GM19238 (cell line): Measurements from ENCODE around the gene RNF213.
"Not testable (repeated sequence)": the region's sequence is repeated elsewhere in the genome, so short reads cannot be mapped to it uniquely, and the experiment has no call there.

Source experiments
- DNase-seq: peaks from one replicate; pipeline ENCODE4 v3.0.0; 2011; ENCODE audit warnings: low spot score; ENCODE audit not compliant: insufficient read length

Gene RNF213

DNA sequence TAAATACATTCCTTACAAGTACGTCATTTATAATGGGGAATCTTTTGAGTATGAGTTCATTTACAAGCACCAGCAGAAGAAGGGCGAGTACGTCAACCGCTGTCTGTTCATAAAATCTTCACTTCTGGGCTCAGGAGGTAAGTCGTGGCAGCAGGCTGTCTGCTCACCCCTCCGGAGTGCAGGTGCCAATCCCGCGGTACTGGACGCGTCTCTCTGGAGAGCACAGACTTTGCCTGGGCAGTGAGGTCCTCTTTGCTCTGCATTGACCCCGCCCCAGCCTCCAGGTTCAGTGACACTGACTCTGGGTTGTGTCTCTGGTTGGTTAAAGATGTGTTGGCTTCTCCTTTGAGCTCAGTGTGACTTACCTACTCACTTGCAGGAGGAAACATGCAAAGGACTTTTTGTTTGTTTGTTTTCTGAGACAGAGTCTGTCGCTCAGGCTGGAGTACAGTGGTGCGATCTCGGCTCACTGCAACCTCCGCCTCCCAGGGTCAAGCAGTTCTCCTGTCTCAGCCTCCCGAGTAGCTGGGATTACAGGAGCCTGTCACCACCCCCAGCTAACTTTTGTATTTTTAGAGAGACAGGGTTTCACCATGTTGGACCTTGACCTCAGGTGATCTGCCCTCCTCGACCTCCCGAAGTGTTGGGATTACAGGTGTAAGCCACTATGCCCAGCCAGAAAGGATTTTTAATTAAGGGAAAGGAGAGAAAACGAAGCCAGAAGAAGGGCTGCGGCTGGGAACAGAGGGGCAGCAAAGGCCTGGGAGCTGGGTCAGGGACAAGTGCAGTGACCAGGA, 31.2 kb downstream of the RNF213 start:
- no peak for DNase-seq

DNA sequence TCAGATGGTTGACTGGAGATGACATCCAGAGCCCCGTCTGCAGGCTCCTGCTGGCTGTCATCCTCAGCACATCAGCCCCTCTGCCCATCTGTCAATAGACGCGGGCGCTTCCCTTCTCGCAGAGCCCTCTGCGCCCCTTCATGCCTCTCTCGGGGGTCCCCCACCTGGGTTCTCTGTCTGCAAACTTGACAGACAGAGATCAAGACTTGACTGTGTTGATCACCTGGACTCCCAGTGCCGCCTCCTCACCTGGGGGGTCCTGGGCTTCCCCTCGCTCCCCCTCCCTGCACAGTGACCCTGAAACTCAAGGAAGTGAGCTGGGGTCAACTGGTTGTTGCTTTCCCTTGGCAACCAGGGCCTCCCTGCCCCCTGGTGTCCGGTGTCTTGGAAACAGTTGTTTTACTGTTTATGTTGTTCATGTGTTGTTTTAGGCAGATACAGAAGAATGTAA, 31.9 kb downstream of the RNF213 start:
- DNase-seq: no peak

DNA sequence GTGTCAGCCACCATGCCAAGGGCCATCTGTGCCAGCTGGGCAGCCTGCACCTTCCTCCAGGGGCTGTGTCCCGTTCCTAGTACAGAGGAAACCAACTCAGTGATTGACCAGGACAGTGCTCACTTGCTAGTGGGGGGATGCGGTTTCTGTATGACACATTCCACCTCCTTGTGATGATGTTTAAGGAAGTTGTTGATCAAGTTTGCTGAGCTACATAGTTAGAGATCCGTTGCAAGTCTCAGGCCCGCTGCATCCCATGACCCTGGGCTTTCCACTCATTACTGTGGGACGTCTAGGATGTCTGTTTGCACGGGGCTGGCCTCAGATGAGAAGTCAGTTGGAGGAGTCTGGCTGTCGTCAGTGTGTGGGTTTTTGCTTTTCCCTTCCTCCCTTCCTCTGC, 33.6 kb downstream of the RNF213 start:
- no peak for DNase-seq

DNA sequence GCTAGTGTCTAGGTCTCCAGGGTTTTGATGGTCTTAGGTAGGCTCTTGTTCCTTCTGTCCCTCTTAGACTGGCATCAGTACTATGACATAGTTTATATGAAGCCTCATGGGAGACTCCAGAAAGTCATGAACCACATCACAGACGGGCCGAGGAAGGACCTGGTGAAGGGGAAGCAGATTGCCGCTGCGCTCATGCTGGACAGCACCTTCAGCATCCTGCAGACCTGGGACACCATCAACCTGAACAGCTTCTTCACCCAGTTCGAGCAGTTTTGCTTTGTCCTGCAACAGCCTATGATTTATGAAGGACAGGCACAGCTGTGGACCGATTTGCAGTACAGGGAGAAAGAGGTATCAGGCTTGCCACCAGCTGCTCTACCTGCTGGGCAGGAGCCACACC, 34.0 kb downstream of the RNF213 start:
- no peak for DNase-seq

DNA sequence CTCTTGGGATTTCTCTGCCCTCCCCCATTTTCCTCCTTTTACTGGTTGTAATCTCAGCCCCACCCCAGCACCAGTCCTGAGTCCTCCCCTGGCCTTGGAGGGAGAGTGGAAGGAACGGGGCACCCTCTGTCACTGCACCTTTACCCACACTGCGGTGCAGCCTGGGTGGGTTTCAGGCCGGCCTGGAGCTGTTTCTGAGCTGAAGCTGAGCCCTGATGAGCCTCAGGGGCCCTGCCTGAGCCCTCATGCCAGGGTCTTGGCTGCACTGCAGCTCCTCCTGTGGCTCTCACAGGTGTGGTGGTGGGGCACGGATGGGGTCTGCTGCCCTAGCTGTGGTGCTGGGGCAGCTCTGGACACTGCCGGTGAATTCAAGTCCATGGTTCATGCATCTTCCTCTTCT, 34.5 kb downstream of the RNF213 start:
- DNase-seq: no peak

DNA sequence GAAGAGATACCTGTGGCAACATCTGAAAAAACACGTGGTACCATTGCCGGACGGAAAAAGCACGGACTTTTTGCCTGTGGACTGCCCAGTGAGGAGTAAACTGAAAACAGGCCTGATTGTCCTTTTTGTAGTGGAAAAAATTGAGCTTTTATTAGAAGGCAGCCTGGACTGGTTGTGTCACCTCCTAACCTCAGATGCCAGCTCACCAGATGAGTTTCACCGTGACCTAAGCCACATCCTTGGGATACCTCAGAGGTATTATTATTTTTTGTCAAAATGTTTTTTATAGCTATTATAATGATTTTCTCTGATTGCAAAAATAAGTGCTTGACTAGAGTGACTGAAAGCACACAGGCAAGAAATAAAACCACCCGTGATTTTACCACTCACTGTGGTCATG, 34.9 kb downstream of the RNF213 start:
- no peak for DNase-seq

DNA sequence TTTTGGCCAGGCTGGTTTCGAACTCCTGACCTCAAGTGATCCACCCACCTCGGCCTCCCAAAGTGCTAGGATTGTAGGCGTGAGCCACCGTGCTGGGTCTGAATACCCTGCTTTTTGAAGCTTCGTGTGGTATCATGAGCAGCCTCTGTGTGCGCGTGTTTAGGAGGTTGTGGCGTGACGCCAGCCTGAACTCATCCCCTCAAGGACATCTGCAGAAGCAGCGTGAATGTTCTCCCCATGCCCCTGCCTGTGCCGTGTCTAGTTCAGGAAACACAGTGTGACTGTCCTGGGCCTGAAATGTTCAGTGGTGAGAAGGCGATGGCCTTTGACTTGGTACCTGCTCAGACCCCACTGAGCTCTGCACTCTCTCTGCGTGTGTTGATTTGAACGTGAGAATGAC, 35.6 kb downstream of the RNF213 start:
- DNase-seq: no peak

DNA sequence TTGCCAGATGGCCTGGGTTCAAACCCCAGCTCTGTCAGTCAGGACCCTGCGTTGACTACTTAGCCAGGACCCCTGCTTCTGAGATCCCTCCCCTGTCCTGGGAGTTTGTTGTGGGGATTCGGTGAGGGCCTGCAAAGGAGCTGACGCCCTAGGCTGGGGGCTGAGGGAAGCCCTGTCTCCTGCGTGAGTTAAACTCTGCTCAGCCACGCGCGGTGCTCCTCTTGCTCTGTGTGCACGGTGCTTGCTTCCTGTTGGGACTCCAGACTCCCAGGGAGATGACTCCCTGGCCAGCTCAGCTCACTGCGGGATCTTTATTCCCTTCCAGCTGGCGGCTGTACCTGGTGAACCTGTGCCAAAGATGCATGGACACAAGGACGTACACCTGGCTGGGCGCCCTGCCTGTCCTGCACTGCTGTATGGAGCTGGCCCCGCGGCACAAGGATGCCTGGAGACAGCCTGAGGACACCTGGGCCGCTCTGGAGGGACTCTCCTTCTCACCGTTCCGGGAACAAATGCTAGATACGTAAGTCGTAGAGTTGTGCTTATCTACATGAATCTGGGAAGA, 37.4 kb downstream of the RNF213 start:
- DNase-seq: no peak

DNA sequence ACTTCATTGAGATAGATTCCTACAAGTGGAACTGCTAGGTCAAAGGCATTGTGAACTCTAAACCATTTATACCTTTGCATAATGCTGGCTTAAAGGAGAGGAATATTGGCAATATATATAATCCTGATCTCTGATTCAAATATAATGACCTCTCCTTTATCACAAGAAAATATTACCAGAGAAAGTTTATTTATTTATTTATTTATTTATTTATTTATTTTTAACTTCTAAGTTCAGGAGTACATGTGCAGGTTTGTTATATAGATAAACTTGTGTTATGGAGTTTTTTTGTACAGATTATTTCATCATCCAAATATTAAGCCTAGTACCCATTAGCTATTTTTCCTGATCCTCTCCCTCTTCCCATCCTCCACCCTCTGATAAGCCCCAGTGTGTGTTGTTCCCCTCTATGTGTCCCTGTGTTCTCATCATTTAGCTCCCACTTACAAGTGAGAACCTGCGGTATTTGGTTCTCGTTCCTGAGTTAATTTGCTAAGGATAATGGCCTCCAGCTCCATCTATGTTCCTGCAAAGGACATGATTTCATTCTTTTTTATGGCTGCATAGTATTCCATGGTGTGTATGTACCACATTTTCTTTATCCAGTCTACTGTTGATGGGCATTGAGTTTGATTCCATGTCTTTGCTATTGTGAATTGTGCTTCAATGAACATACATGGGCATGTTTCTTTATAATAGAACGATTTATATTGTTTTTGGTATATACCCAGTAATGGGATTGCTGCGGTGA, 38.9 kb downstream of the RNF213 start:
- not testable (repeated sequence) for DNase-seq

DNA sequence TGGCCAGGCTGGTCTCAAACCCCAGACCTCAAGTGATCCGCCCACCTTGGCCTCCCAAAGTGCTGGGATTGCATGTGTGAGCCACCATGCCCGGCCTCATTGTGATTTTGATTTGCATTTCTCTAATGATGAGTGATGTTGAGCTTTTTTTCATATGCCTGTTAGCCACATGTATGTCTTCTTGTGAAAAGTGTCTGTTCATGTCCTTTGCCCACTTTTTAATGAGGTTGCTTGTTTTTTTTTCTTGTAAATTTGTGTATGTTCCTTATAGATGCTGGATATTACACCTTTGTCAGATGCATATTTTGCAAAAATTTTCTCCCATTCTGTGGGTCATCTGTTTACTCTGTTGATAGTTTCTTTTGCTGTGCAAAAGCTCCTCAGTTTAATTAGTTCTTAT, 40.1 kb downstream of the RNF213 start:
- DNase-seq: not testable (repeated sequence)

DNA sequence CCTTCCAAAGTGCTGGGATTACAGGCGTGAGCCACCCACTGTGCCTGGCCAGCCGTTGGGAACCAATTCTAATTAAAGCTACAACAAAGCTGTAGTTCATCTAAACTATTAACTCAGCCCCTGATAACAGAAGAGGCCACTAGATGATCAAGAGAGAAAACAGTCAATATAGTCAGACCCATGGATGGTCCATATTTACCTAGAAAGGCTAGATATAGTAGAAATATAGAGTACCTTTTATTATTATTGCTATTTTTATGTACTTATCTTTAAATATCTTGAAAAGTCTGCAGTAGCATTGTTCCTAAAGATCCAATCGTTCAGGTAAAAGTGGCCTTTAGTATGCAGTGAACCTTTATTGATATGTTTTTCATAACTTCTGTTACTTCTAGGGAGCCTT, 43.2 kb downstream of the RNF213 start:
- no peak for DNase-seq

DNA sequence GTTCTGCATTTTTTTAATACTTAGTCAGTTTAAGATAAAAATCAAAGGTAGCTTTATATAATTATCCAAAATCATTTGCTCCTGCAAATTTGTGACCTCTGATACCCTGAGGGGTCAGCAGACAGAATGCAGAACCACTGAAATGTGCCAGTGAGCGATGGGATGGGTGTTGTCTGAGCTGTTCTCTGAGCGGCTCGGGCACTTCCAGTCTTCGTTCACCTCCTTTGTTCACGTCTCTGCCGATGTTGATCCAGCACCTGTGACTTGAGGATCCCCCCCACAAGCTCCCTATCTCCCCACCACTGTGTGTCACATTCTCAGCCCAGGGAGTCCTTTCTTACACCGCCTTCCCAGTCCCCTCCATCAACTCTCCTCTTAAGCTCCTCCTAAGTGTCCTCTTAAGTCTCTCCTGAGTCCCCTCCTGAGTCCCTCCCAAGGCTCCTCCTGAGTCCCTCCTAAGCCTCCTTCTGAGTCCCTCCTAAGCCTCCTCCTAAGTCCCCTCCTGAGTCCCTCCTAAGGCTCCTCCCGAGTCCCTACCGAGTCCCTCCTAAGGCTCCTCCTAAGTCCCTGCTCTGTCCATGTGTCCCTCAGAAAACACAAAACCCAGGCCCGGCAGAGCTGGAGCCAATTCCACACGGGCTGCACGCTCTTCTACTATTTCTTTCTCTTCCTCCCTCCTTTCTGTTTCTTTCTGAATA, 47.5 kb downstream of the RNF213 start:
- DNase-seq: no peak

DNA sequence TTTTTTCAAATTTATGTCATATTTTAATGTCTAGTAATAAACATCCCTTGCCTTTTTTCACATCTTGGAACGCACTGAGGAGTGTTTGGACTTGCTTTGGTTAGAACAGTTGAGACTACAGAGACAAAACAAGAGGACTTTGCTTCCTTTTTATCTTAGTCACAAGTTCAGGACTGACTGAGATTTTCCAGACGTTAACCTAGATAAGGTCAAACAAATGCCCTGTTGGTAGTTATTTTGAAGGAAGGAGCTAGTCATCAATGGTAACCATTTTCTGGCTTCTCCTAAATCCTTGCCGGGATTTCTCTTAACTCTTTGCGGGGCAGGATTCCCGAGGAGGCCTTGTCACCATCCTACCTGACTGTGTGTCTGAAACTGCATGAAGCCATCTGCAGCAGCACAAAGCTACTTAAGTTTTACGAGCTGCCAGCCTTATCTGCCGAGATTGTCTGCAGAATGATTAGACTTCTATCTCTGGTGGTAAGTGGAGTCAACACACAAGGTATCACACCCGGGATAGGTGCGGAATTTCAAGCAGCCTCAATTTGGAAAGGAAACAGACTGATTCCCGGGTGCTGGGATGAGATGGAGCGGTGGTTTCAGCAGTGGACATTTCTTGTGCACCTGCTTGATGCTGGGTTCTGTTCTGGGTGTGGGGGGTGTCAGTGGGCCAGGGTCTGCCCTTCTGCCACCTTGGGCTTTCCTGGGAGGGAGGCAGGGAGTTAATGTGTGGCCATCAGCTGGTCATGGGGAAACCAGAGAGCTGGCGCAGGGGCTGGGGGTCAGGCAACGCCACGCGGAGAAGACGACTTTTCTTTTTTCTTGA, 48.3 kb downstream of the RNF213 start:
- DNase-seq: no peak

DNA sequence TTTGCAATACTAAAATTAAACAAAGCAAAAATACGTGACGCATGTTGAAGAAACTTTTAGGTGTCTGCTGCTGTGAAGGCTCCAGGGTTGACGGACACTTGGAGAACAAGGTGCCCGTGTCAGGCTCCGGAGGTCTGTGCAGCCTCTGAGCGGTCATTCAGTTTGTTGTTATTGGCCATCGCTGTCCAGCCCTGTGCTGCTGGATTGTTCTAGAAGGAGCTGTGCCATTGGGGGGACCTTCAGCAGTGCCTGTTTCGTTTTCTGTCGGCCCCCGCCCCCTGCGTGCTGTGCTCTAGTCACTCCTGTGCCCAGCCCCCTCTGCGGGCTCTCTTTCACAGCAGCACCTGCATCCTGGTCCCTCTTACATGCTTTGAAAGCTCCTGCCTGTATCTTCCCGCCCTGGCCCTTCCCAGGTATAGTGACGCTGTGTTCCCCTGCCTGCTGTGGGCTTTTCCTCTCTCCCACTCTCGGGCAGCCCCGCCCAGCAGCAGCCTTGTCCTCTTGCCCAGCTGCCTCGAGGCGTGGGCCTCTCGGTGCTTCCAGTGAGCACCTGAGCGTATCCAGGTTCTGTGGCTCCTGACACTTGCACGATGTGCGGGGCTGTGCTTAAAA, 50.7 kb downstream of the RNF213 start:
- no peak for DNase-seq

DNA sequence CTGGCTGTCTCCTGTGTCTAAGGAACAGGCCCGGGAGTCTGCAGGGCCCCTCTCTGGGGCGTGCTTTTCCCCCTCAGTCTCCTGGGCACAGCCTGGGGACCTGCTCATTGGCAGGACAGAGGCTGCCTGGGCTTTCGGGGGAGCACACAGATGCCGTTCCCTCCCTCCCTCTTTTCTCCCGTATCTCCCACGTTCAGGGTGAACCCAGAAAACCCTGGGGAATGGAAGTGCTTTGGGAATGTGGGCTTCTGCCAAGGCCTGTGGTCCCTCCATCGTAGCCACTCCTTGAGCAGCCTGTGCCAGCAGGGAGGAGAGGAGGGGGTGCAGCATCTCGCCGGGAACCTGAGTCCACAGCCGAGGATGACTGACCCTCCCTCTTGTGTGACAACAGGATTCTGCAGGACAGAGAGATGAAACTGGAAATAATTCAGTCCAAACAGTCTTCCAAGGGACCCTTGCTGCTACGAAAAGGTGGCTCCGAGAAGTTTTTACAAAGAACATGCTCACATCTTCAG, 52.0 kb downstream of the RNF213 start:
- no peak for DNase-seq

DNA sequence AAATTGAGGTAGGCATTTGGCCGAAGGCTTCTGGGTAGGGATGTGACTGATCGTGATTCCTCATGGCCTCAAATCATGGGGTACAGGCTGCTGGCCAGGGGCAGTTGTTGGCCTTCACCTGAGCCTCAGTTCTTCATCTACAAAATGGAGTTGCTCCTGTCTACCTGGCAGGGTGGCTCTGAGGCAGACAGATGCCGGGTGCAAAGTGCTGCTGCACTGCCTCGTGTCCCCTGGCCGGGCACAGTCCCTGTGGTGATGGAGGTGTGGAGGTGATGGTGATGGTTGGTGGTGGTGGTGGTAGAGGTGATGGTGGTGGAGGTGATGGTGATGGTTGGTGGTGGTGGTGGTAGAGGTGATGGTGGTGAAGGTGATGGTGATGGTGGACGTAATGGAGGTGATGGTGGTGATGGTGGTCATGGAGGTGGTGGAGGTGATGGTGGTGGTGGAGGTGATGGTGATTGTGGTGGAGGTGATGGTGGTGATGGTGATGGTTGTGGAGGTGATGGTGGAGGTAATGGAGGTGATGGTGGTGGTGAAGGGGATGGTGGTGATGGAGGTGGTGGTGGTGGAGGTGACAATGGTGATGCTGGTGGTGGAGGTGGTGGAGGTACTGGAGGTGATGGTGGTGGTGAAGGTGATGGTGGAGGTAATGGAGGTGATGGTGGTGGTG, 52.6 kb downstream of the RNF213 start:
- no peak for DNase-seq

DNA sequence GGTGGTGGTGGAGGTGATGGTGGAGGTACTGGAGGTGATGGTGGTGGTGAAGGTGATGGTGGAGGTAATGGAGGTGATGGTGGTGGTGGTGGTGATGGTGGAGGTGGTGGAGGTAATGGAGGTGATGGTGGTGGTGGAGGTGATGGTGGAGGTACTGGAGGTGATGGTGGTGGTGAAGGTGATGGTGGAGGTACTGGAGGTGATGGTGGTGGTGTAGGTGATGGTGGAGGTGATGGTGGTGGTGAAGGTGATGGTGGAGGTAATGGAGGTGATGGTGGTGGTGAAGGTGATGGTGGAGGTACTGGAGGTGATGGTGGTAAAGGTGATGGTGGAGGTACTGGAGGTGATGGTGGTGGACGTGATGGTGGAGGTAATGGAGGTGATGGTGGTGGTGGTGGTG, 53.3 kb downstream of the RNF213 start:
- DNase-seq: not testable (repeated sequence)

DNA sequence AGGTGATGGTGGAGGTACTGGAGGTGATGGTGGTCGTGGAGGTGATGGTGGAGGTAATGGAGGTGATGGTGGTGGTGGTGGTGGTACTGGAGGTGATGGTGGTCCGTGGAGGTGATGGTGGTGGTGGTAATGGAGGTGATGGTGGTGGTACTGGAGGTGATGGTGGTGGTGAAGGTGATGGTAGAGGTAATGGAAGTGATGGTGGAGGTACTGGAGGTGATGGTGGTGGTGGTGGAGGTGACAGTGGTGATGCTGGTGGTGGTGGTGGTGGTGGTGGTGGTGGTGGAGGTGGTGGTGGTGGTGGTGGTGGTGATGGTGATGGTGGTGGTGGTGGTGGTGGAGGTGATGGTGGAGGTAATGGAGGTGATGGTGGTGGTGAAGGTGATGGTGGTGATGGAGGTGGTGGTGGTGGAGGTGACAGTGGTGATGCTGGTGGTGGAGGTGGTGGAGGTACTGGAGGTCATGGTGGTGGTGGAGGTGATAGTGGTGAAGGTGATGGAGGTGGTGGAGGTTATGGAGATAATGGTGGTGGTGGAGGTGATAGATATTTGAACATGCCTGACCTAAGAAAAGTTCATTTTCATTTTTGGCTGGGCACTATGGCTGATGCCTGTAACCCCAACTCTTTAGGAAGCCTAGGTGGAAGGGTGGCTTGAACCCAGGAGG, 55.0 kb downstream of the RNF213 start:
- no peak for DNase-seq

DNA sequence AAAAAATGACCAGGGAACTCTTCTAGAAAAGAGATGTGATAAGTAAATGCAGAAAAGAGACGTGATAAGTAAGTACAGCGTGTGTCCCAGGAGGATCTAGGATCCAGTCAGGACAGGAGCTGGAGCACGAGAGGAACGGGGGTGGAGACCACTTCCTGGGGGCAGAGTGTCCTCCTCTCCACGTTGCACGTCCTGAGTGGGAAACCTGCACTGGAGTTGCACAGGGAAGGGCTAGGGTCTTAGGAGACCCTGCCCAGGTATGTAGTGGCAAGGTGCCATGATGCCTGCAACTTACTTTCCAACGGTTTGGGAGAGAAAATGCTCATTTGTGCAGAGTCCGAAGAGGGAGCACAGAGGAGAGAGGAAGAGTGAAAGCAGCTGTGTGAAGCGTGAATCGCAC, 55.8 kb downstream of the RNF213 start:
- no peak for DNase-seq
